Activated T-helper 1 cell treated with Interleukin-2 at 50 U/mL for 16 hours (primary cell): ENCODE measurements around the gene NEK2.
"Not testable (repeated sequence)": the region's sequence is repeated elsewhere in the genome, so short reads cannot be mapped to it uniquely, and the experiment has no call there.

ENCODE experiments used
- DNase-seq: peaks from one replicate; pipeline ENCODE4 v3.0.0-alpha.2; 2020; ENCODE audit warnings: low read depth

The NEK2 gene

GRCh38 chr1:211695135-211695816, 19.9 kb upstream of the NEK2 start:
- DNase-seq: no peak

- DNase-seq: not testable (repeated sequence)
These were observed 18.5 kb upstream of the NEK2 start for GRCh38 chr1:211693911-211694310.

- DNase-seq: no peak
These were observed 13.0 kb upstream of the NEK2 start for GRCh38 chr1:211688421-211688820.

- DNase-seq: no peak
These were observed 12.2 kb upstream of the NEK2 start for GRCh38 chr1:211687462-211688215.

DNA sequence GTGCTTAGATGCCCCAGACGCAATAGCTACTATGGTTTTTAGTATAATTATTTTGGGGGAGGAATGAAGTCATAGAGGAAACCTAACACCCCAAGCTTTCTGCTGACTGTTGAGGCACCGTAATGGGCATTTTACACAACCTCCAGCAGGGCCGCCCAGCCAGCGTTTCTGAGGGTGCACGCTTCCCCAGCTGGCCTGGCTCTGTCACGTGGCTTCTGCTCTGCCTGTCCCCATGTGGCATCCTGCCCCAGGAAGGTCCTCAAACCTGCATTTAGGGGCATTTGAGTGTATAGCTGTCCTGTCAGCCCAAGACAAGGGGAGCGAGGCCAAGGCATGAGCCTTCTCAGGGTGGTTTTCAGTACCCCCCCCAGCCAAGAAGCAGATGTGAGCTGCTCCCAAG, 10.4 kb upstream of the NEK2 start:
- DNase-seq: no peak

DNA sequence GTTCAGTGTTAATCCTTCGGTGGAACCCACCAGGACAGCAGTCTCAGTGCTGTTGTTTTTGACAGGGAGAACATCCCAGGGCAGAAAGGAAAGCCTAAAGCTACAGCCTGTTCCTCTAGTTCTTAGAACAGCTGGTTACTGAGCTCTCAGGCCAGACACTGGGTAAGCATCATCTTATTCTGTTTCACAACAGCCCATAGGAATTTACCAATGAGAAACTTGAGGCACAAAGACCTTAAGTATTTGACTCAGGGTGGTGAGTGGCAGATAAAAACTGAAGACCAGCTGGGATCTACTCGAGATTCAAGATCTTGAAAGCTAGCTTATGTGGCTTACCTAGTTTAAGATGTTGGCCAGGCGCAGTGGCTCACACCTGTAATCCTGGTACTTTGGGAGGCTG, 9.4 kb upstream of the NEK2 start:
- DNase-seq: no peak

DNA sequence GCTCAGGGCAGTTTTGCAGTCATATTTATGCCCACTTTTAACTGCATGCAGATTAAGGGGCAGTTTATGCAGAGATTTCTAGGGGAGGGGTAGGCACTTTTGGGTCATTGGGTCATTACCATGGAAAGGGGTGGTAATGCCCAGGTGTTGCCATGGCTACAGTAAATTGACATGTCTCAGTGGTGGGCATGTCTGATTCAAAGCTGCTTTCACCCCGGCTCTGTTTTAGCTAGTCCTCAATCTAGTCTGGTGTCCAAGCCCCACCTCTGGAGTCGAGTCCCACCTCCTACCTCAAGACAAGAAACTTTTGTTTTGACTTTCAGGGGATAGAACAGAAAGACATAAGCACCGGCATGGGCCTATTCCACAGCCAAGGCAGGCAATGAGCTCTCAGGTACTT, 8.9 kb upstream of the NEK2 start:
- DNase-seq: no peak

GRCh38 chr1:211683396-211684297, 8.2 kb upstream of the NEK2 start:
- no peak for DNase-seq

DNA sequence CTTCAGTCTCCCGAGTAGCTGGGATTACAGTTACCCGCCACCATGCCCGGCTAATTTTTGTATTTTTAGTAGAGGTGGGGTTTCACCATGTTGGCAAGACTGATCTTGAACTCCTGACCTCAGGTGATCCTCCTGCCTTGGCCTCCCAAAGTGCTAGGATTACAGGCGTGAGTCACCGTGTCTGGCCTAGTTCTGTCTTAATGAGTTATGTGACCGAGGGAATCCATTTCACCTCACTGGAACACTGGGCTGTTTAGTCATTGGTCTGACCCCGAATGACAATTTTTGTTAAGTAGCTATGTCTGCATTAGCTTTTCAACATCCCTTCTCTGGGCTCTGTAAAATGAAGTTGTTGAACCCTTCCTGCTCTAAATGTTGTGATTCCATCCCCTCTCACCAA, 6.8 kb upstream of the NEK2 start:
- not testable (repeated sequence) for DNase-seq

- peak; percentile 58 for DNase-seq
These were observed 5.4 kb upstream of the NEK2 start for GRCh38 chr1:211680752-211681327.

GRCh38 chr1:211677659-211678058, 2.2 kb upstream of the NEK2 start:
- no peak for DNase-seq

GRCh38 chr1:211676761-211677160, 1.3 kb upstream of the NEK2 start:
- no peak for DNase-seq

DNA sequence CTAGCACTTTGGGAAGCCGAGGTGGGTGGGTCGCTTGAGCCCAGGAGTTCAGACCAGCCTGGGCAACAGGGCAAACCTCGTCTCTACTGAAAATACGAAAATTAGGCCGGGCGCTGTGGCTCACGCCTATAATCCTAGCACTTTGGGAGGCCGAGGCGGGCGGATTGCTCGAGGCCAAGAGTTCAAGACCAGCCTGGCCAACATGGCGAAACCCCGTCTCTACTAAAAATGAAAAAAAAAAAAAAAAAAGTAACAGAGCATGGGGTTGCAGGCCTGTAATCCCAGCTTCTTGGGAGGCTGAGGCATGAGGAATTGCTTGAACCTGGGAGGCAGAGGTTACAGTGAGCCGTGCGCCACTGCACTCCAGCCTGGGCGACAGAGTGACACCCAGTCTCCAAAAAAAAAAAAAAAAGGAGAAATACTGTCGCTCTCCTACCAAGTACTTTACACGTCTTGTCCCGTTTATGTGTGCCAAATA, 724 bp upstream of the NEK2 start:
- no peak for DNase-seq

- DNase-seq: no peak
These were observed 8.3 kb downstream of the NEK2 start for GRCh38 chr1:211667065-211667617.

DNA sequence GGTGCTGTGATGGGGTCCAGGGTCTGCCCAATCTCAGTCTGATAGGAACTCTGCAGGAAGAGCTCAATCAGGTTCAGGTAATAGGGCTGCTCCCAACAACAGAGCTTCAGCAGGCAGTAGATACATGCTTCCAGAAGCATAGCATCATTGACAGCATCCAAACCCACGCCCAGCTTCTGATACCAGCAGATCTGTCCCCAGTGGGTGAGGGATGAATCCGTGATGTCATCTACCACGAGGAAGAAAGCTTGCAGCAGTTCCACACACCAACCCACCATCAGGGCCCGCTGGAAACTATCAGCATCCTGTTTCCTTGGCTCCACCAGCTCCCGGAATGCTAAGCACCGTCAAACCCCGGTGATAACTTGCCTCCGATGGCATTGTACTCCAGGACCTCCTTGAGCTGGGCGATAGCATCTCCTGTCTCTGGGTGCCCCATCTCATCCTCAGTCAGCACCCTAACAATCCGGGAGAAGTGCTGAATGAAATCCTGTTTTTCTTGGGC, 14.7 kb downstream of the NEK2 start:
- no peak for DNase-seq

DNA sequence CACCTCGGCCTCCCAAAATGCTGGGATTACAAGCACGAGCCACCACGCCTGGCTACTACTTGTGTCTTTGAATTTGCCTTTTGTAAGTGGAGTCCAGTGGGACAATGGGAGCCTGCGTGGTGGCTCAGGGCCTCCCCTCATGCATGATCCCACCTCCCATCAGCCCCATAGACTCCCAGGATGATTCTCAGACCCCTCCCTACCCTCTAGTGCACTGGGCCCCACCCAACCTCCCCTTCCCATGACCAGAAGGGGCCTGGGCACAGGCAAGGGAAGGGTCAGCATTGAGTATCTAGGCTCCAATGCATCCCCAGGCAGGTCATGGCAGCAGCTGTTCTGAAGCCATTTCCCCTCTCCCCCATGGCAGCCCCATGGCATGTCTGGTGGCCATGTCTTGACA, 18.7 kb downstream of the NEK2 start:
- no peak for DNase-seq

DNA sequence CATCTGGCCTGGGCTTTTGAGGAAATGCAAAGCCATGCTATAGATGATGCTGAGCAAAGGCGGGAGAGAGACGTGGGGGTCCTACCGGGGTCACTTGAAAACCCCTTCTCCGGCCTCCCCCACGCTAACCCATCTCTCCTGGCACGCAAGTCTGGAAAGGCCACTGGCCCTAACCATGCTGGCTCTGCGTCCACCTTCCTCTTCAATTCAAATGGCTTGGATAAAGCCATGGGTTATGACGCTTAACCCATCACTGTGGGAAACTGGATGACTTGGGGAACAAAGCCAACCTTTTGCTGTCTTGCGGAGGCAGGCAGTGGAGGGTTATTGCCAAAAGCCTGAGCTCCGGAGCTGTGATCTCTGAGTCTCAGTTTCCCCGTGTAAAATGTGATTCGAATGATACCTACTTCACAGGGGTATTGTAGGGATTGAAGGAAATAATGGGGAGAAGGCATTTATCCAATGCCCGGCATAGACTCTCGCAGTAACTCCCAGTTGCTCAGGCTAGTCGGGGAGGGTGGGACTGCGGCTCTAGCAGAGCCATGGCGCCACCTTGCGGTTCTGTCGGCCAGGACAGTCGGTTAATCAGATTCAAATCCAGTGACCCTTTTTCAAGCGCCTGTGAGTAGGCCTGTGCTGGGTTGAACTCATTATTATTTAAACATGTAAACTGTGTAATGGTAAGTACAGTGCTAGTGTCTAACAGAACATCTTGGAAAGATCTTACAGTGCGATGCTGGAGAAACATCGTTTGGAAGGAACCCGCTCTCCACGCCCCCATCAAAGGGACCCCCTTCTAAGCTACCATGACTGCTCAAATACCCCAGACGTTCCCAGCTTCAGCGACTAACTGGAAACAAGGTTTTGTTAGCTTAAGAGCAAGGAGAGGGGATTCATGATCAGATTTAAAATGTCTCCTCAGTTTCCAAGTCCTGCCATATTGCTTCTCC, 20.3 kb downstream of the NEK2 start:
- DNase-seq: peak; percentile 58

DNA sequence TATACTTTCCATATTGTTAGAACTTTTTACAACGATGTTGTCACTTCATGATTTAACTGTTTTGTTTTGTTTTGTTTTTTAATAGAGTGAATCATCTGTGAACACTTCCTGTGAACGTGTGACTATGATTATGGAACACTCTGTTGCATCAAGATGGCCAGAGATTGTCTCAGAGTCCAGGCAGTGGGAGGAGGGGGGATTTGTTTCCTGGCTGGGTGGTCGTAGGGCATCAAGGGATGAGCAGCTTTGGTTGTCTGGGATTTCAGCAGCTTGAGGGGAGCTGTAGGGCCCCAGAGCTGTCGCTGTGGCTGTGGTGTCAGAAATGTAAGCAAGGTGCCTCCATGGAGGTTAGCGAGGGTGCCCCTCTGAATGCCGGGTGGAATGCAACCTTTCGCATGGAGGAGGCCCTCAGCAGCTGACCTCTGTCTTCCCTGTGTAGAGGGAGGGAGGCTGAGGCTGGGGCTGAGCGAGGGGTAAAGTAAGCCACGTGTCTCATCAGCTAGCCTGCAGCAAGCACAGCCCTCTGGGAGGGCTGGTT, 21.4 kb downstream of the NEK2 start:
- DNase-seq: no peak

DNA sequence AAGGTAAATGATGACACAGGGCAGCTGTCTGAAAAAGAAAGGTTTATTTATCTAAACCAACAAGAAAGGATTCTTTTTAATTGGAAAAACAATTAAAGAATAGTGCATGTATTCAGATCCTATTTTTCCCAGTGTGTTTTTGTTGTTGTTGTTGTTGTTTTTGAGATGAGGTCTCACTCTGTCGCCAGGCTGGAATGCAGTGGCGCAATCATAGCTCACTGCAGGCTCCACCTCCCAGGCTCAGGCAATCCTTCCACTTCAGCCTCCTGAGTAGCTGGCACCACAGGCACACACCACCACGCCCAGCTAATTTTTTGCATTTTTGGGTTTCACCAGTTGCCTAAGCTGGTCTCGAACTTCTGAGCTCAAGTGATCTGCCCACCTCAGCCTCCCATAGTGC, 22.1 kb downstream of the NEK2 start:
- DNase-seq: no peak

- no peak for DNase-seq
These were observed 23.1 kb downstream of the NEK2 start for GRCh38 chr1:211652371-211652770.
